WERI-Rb-1 (cell line): ENCODE measurements around the gene TP53.
A peak's percentile ranks its signal among the peaks of the same experiment; 100 is the strongest.

ENCODE experiments used
- DNase-seq: peaks from one replicate; pipeline ENCODE4 v3.0.0-alpha.2; 2020
- H3K27ac ChIP-seq: fragments of 250-450 bp; sonication (Bioruptor Pico); 2 replicates; pipeline ENCODE4 v1.5.1; 2020; ENCODE audit warnings: mild to moderate bottlenecking, moderate library complexity
- H3K27me3 ChIP-seq: fragments of 250-450 bp; sonication (Bioruptor Pico); 2 replicates; pipeline ENCODE4 v1.5.1; 2021; ENCODE audit warnings: mild to moderate bottlenecking, low read depth, moderate library complexity; ENCODE audit not compliant: insufficient read depth, severe bottlenecking
- H3K36me3 ChIP-seq: fragments of 250-450 bp; sonication (Bioruptor Pico); 2 replicates; pipeline ENCODE4 v1.5.1; 2020; ENCODE audit warnings: mild to moderate bottlenecking, moderate library complexity
- H3K4me3 ChIP-seq: 2 replicates; pipeline ENCODE4 v1.5.1; 2011; ENCODE audit warnings: low read depth, mild to moderate bottlenecking, control low read depth, low read length
- H3K9me3 ChIP-seq: fragments of 250-450 bp; sonication (Bioruptor Pico); 2 replicates; pipeline ENCODE4 v1.5.1; 2021; ENCODE audit warnings: mild to moderate bottlenecking, moderate library complexity; ENCODE audit not compliant: severe bottlenecking
- CTCF ChIP-seq: IDR thresholded peaks from 2 replicates; pipeline ENCODE4 v1.5.1; 2011; ENCODE audit warnings: low read depth, mild to moderate bottlenecking, control low read depth, inconsistent platforms, low read length

Gene TP53

GRCh38 chr17:7654832-7655540 is 32.3 kb downstream of the TP53 start:
- no peak overlapping the region for H3K4me3 ChIP-seq
- no peaks in the 10 kb centered on the region for H3K27me3 ChIP-seq
- peak overlapping the region; percentile 71 for H3K27ac ChIP-seq
- no peak for TF ChIP-seq CTCF
- no peaks in the 10 kb centered on the region for H3K9me3 ChIP-seq
- peak; percentile 79 for DNase-seq
- peaks cover 50% of the 10 kb centered on the region for H3K36me3 ChIP-seq

DNA sequence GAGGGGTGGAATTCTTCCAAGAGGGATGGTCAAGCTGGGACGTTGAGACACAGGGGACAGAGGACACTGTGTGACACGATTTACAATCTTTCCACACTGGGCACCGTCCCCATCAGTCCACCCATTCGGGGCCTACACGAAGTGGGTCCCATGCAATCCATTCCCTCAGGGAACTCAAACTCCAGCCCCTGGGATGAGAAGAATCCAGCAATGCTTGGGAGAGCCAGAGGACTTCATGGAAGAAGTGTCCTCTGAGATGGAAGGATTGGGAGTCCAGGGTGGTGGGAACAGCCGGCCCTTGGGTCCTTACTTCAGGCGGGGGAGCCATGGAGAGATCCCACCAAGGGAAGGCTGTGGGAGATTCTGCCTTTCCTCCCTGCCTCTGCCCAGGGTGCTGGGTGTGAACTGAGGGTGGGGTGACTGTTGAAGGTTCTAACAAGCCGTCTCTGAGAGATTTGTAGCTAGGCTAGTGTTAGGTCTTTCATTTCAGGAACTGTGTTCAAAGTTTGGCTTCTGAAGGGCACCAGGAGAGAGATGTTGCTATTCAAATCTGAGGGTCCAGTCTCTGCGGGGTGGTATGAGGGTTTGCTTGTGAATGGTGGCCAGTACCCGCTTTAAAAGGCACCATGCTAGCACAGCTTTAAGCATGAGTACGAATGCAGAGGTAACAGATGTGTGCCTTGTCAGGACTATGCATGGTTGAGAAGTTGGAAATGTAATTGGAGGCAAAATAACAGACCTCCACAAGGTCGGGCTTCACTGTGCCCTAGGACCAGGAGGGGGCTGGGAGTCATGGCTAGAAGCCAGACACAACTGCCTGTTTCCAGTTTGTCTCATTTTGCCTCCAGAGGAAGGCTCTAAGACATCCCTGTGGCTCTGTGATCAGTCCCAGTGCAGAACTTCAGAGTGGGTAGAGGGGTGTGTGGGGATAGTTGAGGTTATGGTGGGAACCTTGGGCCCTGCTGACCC is 34.6 kb downstream of the TP53 start:
- Histone ChIP-seq H3K27me3 (no peaks in the 10 kb centered on the region), H3K27ac (0 out of 2 replicates have a peak overlapping the region, but pooled peaks have one; percentile 42), H3K36me3 (peaks cover 45% of the 10 kb centered on the region), H3K4me3 (peak overlapping the region; percentile 57), H3K9me3 (no peaks in the 10 kb centered on the region)
- DNase-seq, result no peak
- TF ChIP-seq CTCF, result no peak

GRCh38 chr17:7651665-7652387 is 35.5 kb downstream of the TP53 start:
- no peaks in the 10 kb centered on the region for H3K9me3 ChIP-seq
- TF ChIP-seq CTCF, result no peak
- peak overlapping the region; percentile 57 for H3K4me3 ChIP-seq
- H3K27ac ChIP-seq, result peak overlapping the region; percentile 83
- peaks cover 39% of the 10 kb centered on the region for H3K36me3 ChIP-seq
- no peaks in the 10 kb centered on the region for H3K27me3 ChIP-seq
- peak; percentile 76 for DNase-seq

- DNase-seq, result no peak
- Histone ChIP-seq H3K4me3 (peak overlapping the region; percentile 57), H3K9me3 (no peaks in the 10 kb centered on the region), H3K36me3 (peaks cover 35% of the 10 kb centered on the region), H3K27me3 (no peaks in the 10 kb centered on the region), H3K27ac (peak overlapping the region; percentile 83)
- TF ChIP-seq CTCF, result no peak
These were observed 36.1 kb downstream of the TP53 start for GRCh38 chr17:7651097-7651664.

DNA sequence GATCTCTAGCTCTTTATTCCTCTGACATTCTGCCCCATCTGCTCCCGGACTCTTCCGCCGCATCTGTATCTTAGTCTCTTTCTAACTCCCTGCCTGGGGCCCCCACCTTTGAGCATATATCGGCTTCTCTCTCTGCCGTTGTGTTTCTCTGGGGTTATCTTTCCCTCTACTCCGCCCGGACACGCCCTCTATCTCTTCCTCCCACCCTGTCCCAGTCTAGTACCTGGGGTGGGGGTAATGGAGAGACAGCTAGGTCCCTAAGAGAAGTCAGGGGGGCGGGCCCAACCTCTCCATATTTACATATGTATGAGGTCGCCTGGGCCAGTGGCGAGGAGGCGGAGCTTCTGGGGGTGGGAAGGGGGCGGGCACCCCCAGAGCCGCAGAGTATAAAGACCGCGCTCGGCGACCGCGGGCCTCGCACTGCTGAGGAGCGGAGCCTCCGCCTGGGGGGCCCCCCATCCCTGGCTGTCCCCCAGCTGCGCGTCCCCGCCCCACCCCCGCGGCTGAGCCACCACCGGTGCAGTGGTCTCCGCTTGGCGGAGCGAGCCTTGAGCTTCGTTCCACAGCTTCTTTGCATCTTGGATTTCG is 36.7 kb downstream of the TP53 start, which contains the start of gene ATP1B2:
ATP1B2 (plus strand) TSS at position 418 of the 588 bp plus-strand sequence. CDS start 593 bp downstream, outside the sequence.
- Histone ChIP-seq H3K27me3 (no peaks in the 10 kb centered on the region), H3K36me3 (peaks cover 31% of the 10 kb centered on the region), H3K9me3 (no peaks in the 10 kb centered on the region), H3K4me3 (peak within 1 kb of the TSS; percentile 57), H3K27ac (peak within 1 kb of the TSS; percentile 83)
- peak; percentile 99 for DNase-seq
- no peak for TF ChIP-seq CTCF
